Effector memory CD8-positive, alpha-beta T cell (primary cell): ENCODE results near the gene DTYMK.
A peak's percentile ranks its signal among the peaks of the same experiment; 100 is the strongest.

Experiments used
- ATAC-seq: fragments of 150-1000 bp; cut with Tn5 transposase; replicated peaks from 2 replicates; pipeline ENCODE4 v1.10.0; 2021; ENCODE audit warnings: mild to moderate bottlenecking, moderate library complexity
- DNase-seq, 3 experiments: peaks; one replicate each; pipeline ENCODE4 v3.0.0; 2021
- H3K27ac Mint-ChIP-seq, 2 donors: one replicate each; pipeline ENCODE4 v1.8.0; 2022; ENCODE audit warnings: mild to moderate bottlenecking in 2 of 2, mixed read lengths in 2 of 2, moderate library complexity in 2 of 2
- H3K27me3 Mint-ChIP-seq, 2 donors: one replicate each; pipeline ENCODE4 v1.8.0; 2022; ENCODE audit warnings: mixed read lengths in 2 of 2
- H3K36me3 Mint-ChIP-seq: one replicate; pipeline ENCODE4 v1.8.0; 2022; ENCODE audit warnings: mild to moderate bottlenecking, moderate library complexity, mixed read lengths; ENCODE audit not compliant: insufficient read depth
- H3K4me1 Mint-ChIP-seq, 2 donors: one replicate each; pipeline ENCODE4 v1.8.0; 2022; ENCODE audit warnings: low read depth in 2 of 2, mixed read lengths in 2 of 2
- H3K4me3 Mint-ChIP-seq, 2 donors: one replicate each; pipeline ENCODE4 v1.8.0; 2022; ENCODE audit warnings: mild to moderate bottlenecking in 2 of 2, mixed read lengths in 2 of 2, moderate library complexity in 2 of 2
- H3K9me3 Mint-ChIP-seq, 2 donors: one replicate each; pipeline ENCODE4 v1.8.0; 2022; ENCODE audit warnings: mixed read lengths in 2 of 2

Gene DTYMK

DNA sequence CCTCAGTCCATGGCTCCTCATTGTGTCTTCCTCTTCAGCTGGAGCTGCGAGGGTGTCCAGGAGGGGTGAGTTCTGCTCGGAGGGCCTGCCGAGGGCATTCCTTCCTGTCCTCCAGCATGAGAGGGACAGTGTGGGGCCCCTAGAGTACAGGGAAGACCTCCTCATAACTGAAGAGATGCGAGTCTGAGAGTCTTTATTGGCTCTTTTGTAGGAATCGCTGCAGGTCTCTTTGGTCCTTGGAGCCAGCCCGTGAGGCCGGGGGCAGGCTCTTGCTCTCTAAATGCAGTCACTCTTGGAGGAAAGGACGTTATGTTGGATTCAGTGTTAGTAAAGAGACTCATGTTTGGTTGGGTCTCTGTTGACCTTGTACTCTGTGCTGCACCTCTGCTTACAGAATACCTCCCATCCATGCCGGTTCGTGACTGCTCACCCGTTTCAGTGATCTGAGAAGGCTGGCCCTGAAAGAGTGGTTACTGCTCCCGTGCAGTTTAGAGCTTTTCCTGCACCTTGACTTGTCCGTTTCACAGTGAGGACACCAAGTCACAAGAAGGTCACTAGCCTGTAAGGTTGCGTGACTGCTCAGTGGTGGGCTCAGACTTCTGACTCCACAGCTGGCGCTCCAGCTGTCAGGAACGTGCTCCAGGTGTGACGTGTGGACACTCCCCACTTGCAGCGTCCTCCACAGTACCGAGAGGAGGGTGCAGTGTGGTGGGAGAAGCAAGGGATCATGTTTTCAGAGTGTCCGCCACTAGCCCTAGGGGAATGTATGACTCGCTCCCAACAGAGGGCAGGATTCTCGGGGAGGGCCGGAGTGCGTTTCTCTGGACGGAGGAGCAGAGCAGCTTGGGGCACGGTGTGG lies 41.3 kb downstream of the DTYMK start:
- H3K9me3 Mint-ChIP-seq, result no peaks in the 10 kb centered on the region
- peaks cover 11% of the 10 kb centered on the region for H3K36me3 Mint-ChIP-seq
- H3K27me3 Mint-ChIP-seq, result no peaks in the 10 kb centered on the region
- DNase-seq, result no peak
- no peak for ATAC-seq
- H3K27ac Mint-ChIP-seq, result no peak overlapping the region
- H3K4me1 Mint-ChIP-seq, result peaks cover 28 to 37% of the 10 kb centered on the region in 2 donors
- no peak overlapping the region for H3K4me3 Mint-ChIP-seq

DNA sequence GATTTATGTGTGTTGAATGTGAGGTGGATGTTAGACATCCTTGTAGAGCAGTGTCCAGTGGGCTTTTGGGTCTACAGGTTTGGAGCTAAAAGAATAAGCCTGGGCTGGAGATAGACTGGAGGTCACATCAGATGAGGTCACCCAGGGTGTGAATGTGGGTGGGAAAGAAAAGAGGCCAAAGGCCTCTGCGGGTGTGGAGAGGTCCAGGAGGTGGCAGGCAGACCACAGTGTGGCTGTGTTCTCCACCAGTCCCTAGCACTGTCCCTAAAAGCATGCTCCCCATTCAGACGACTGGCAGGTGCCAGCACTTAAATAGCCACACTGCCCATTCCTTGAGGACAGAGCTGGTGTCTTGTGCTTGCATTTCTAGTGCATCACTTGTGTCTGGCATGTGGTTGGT lies 45.0 kb downstream of the DTYMK start:
- Mint-ChIP-seq H3K27me3 (no peaks in the 10 kb centered on the region), H3K36me3 (peaks cover 20% of the 10 kb centered on the region), H3K4me3 (no peak overlapping the region), H3K4me1 (peaks cover 46 to 47% of the 10 kb centered on the region in 2 donors), H3K27ac (peak overlapping the region in 1 of 2 donors; percentile 57), H3K9me3 (no peaks in the 10 kb centered on the region)
- ATAC-seq, result no peak
- DNase-seq, result no peak

- Mint-ChIP-seq H3K27ac (peak overlapping the region in 1 of 2 donors; percentile 59), H3K9me3 (no peaks in the 10 kb centered on the region), H3K4me3 (no peak overlapping the region), H3K36me3 (peaks cover 20% of the 10 kb centered on the region), H3K27me3 (no peaks in the 10 kb centered on the region), H3K4me1 (peaks cover 45 to 50% of the 10 kb centered on the region in 2 donors)
- no peak for ATAC-seq
- DNase-seq, result no peak
Observed at GRCh38 chr2:241640165-241640795, 46.3 kb downstream of the DTYMK start.

DNA sequence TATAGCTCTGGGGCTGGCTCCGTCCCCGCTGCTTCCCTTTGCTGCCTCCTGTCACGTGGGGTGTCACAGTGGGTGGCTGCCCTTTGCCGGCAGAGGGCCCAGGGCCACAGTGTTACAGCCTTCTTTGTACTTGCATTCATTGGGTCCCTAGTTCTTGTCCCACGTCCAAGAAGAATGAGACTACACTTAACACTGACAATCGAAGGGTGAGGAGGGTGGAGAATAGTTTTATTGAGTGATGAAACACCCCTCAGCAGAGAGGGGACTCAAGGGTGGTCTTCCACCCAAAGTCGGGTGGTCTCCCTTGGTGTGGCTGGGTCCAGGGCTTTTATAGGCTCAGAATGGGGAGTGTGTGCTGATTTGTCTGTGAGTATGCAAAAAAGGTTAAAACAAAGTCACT lies 47.2 kb downstream of the DTYMK start:
- H3K36me3 Mint-ChIP-seq, result peaks cover 20% of the 10 kb centered on the region
- no peak for ATAC-seq
- peak overlapping the region; percentile 14 to 89 for H3K4me3 Mint-ChIP-seq
- H3K27ac Mint-ChIP-seq, result peak overlapping the region in 1 of 2 donors; percentile 90
- no peak for DNase-seq
- peaks cover 45 to 49% of the 10 kb centered on the region in 2 donors for H3K4me1 Mint-ChIP-seq
- H3K27me3 Mint-ChIP-seq, result no peaks in the 10 kb centered on the region
- no peaks in the 10 kb centered on the region for H3K9me3 Mint-ChIP-seq

GRCh38 chr2:241638940-241639339 lies 47.7 kb downstream of the DTYMK start:
- Mint-ChIP-seq H3K4me3 (peak overlapping the region; percentile 73 to 89), H3K9me3 (no peaks in the 10 kb centered on the region), H3K27ac (peak overlapping the region; percentile 58 to 90), H3K27me3 (no peaks in the 10 kb centered on the region), H3K36me3 (peaks cover 20% of the 10 kb centered on the region), H3K4me1 (peaks cover 45% of the 10 kb centered on the region in 2 donors)
- no peak for DNase-seq
- no peak for ATAC-seq

- ATAC-seq (peak; percentile 27), DNase-seq (peak in 1 of 3 experiments; percentile 25)
- Mint-ChIP-seq H3K9me3 (no peaks in the 10 kb centered on the region), H3K27ac (peak overlapping the region; percentile 58 to 90), H3K27me3 (no peaks in the 10 kb centered on the region), H3K4me3 (peak overlapping the region; percentile 73 to 89), H3K4me1 (peaks cover 44 to 45% of the 10 kb centered on the region in 2 donors), H3K36me3 (peaks cover 28% of the 10 kb centered on the region)
Observed at GRCh38 chr2:241637795-241638660, 48.6 kb downstream of the DTYMK start.

- Mint-ChIP-seq H3K4me1 (peaks cover 41 to 43% of the 10 kb centered on the region in 2 donors), H3K36me3 (peaks cover 31% of the 10 kb centered on the region), H3K27ac (peak within 1 kb of the TSS; percentile 58 to 90), H3K9me3 (no peaks in the 10 kb centered on the region), H3K4me3 (peak within 1 kb of the TSS; percentile 76 to 89), H3K27me3 (no peaks in the 10 kb centered on the region)
- peak; percentile 77 for ATAC-seq
- DNase-seq, result peak; percentile 64 to 71 (median 66)
Observed at GRCh38 chr2:241637018-241637794, 49.4 kb downstream of the DTYMK start, which contains the start of the genes ATG4B and THAP4. TSS of gene ATG4B (plus strand) at chr2:241637693. CDS start at chr2:241637715, 22 bp downstream. TSS of gene THAP4 (minus strand) at chr2:241637158. CDS start at chr2:241637017, 141 bp downstream.

GRCh38 chr2:241636182-241637017 lies 50.2 kb downstream of the DTYMK start:
- DNase-seq, result peak in 1 of 3 experiments; percentile 27
- ATAC-seq, result peak; percentile 34
- peaks cover 29% of the 10 kb centered on the region for H3K36me3 Mint-ChIP-seq
- H3K9me3 Mint-ChIP-seq, result no peaks in the 10 kb centered on the region
- peaks cover 33 to 36% of the 10 kb centered on the region in 2 donors for H3K4me1 Mint-ChIP-seq
- H3K4me3 Mint-ChIP-seq, result peak overlapping the region; percentile 66 to 76
- peak overlapping the region; percentile 35 to 63 for H3K27ac Mint-ChIP-seq
- H3K27me3 Mint-ChIP-seq, result no peaks in the 10 kb centered on the region

- no peaks in the 10 kb centered on the region for H3K27me3 Mint-ChIP-seq
- ATAC-seq, result no peak
- H3K4me1 Mint-ChIP-seq, result peaks cover 27 to 32% of the 10 kb centered on the region in 2 donors
- peak overlapping the region; percentile 66 to 76 for H3K4me3 Mint-ChIP-seq
- peaks cover 32% of the 10 kb centered on the region for H3K36me3 Mint-ChIP-seq
- peak overlapping the region; percentile 35 to 63 for H3K27ac Mint-ChIP-seq
- no peaks in the 10 kb centered on the region for H3K9me3 Mint-ChIP-seq
- no peak for DNase-seq
Observed at GRCh38 chr2:241635756-241636155, 50.9 kb downstream of the DTYMK start.

- no peaks in the 10 kb centered on the region for H3K9me3 Mint-ChIP-seq
- H3K27ac Mint-ChIP-seq, result peak overlapping the region in 1 of 2 donors; percentile 22
Observed at GRCh38 chr2:241633561-241633960, 53.1 kb downstream of the DTYMK start.

GRCh38 chr2:241632478-241633325 lies 53.9 kb downstream of the DTYMK start:
- Mint-ChIP-seq H3K9me3 (no peaks in the 10 kb centered on the region), H3K27ac (peak overlapping the region; percentile 22 to 44), H3K4me3 (no peak overlapping the region), H3K36me3 (peaks cover 48% of the 10 kb centered on the region), H3K4me1 (peaks cover 14 to 16% of the 10 kb centered on the region in 2 donors), H3K27me3 (no peaks in the 10 kb centered on the region)
- DNase-seq, result no peak
- no peak for ATAC-seq

More at GRCh38 chr2:241633561-241633960, 53.1 kb downstream of the DTYMK start:
- DNase-seq, result no peak
- Mint-ChIP-seq H3K4me3 (no peak overlapping the region), H3K27me3 (no peaks in the 10 kb centered on the region), H3K36me3 (peaks cover 46% of the 10 kb centered on the region), H3K4me1 (peaks cover 11 to 16% of the 10 kb centered on the region in 2 donors)
- ATAC-seq, result no peak
